ENCODE measurements around the gene HLA-DOA.

The HLA-DOA gene

GRCh38 chr6:33023536-33023935 is 14.1 kb upstream of the HLA-DOA start:
- Mint-ChIP-seq H3K4me1 (ENCODE audit: low read depth) (peaks cover 9% of the 10 kb centered on the region), H3K9me3 (no peaks in the 10 kb centered on the region), H3K27ac (no peak overlapping the region), H3K36me3 (ENCODE audit: low read depth) (no peaks in the 10 kb centered on the region), H3K27me3 (no peaks in the 10 kb centered on the region), H3K4me3 (no peak overlapping the region)
- no peak for DNase-seq

GRCh38 chr6:33021917-33022316 is 12.5 kb upstream of the HLA-DOA start:
- H3K36me3 Mint-ChIP-seq (ENCODE audit: low read depth): no peaks in the 10 kb centered on the region
- H3K9me3 Mint-ChIP-seq: no peaks in the 10 kb centered on the region
- no peak overlapping the region for H3K27ac Mint-ChIP-seq
- no peak overlapping the region for H3K4me3 Mint-ChIP-seq
- no peaks in the 10 kb centered on the region for H3K27me3 Mint-ChIP-seq
- no peak for DNase-seq
- peaks cover 4% of the 10 kb centered on the region for H3K4me1 Mint-ChIP-seq (ENCODE audit: low read depth)

- DNase-seq: no peak
- Mint-ChIP-seq H3K36me3 (ENCODE audit: low read depth) (no peaks in the 10 kb centered on the region), H3K27ac (no peak overlapping the region), H3K4me3 (no peak overlapping the region), H3K27me3 (peaks cover 4% of the 10 kb centered on the region), H3K4me1 (ENCODE audit: low read depth) (peaks cover 6% of the 10 kb centered on the region), H3K9me3 (no peaks in the 10 kb centered on the region)
These were observed 10.0 kb upstream of the HLA-DOA start for GRCh38 chr6:33019372-33019771.

- no peaks in the 10 kb centered on the region for H3K9me3 Mint-ChIP-seq
- peaks cover 6% of the 10 kb centered on the region for H3K4me1 Mint-ChIP-seq (ENCODE audit: low read depth)
- H3K27me3 Mint-ChIP-seq: peaks cover 4% of the 10 kb centered on the region
- no peak for DNase-seq
- H3K36me3 Mint-ChIP-seq (ENCODE audit: low read depth): no peaks in the 10 kb centered on the region
- H3K27ac Mint-ChIP-seq: no peak overlapping the region
- H3K4me3 Mint-ChIP-seq: no peak overlapping the region
These were observed 9.5 kb upstream of the HLA-DOA start for GRCh38 chr6:33018904-33019303.

- peaks cover 6% of the 10 kb centered on the region for H3K4me1 Mint-ChIP-seq (ENCODE audit: low read depth)
- H3K4me3 Mint-ChIP-seq: no peak overlapping the region
- no peak for DNase-seq
- H3K36me3 Mint-ChIP-seq (ENCODE audit: low read depth): no peaks in the 10 kb centered on the region
- H3K9me3 Mint-ChIP-seq: no peaks in the 10 kb centered on the region
- peaks cover 4% of the 10 kb centered on the region for H3K27me3 Mint-ChIP-seq
- no peak overlapping the region for H3K27ac Mint-ChIP-seq
These were observed 9.0 kb upstream of the HLA-DOA start for GRCh38 chr6:33018418-33018817.

GRCh38 chr6:33017694-33018353 is 8.4 kb upstream of the HLA-DOA start:
- no peak for DNase-seq
- Mint-ChIP-seq H3K9me3 (no peaks in the 10 kb centered on the region), H3K36me3 (ENCODE audit: low read depth) (no peaks in the 10 kb centered on the region), H3K4me3 (no peak overlapping the region), H3K4me1 (ENCODE audit: low read depth) (peaks cover 6% of the 10 kb centered on the region), H3K27me3 (peaks cover 4% of the 10 kb centered on the region), H3K27ac (no peak overlapping the region)

- no peak overlapping the region for H3K27ac Mint-ChIP-seq
- H3K27me3 Mint-ChIP-seq: peaks cover 4% of the 10 kb centered on the region
These were observed 7.6 kb upstream of the HLA-DOA start for GRCh38 chr6:33017018-33017417.

GRCh38 chr6:33015798-33016197 is 6.4 kb upstream of the HLA-DOA start:
- H3K9me3 Mint-ChIP-seq: no peaks in the 10 kb centered on the region
- DNase-seq: no peak
- no peak overlapping the region for H3K4me3 Mint-ChIP-seq
- H3K27ac Mint-ChIP-seq: no peak overlapping the region
- no peaks in the 10 kb centered on the region for H3K36me3 Mint-ChIP-seq (ENCODE audit: low read depth)
- peaks cover 4% of the 10 kb centered on the region for H3K27me3 Mint-ChIP-seq
- peaks cover 6% of the 10 kb centered on the region for H3K4me1 Mint-ChIP-seq (ENCODE audit: low read depth)

More at GRCh38 chr6:33017018-33017417, 7.6 kb upstream of the HLA-DOA start:
- DNase-seq: no peak
- Mint-ChIP-seq H3K4me3 (no peak overlapping the region), H3K36me3 (ENCODE audit: low read depth) (no peaks in the 10 kb centered on the region), H3K9me3 (no peaks in the 10 kb centered on the region), H3K4me1 (ENCODE audit: low read depth) (peaks cover 6% of the 10 kb centered on the region)

GRCh38 chr6:33014841-33015634 is 5.6 kb upstream of the HLA-DOA start:
- Mint-ChIP-seq H3K9me3 (no peaks in the 10 kb centered on the region), H3K4me3 (no peak overlapping the region), H3K4me1 (ENCODE audit: low read depth) (peaks cover 6% of the 10 kb centered on the region), H3K27me3 (peaks cover 4% of the 10 kb centered on the region), H3K36me3 (ENCODE audit: low read depth) (no peaks in the 10 kb centered on the region), H3K27ac (no peak overlapping the region)
- DNase-seq: no peak

GRCh38 chr6:33013608-33014007 is 4.2 kb upstream of the HLA-DOA start:
- peaks cover 6% of the 10 kb centered on the region for H3K27me3 Mint-ChIP-seq
- H3K36me3 Mint-ChIP-seq (ENCODE audit: low read depth): no peaks in the 10 kb centered on the region
- DNase-seq: no peak
- no peak overlapping the region for H3K27ac Mint-ChIP-seq
- no peak overlapping the region for H3K4me3 Mint-ChIP-seq
- peaks cover 10% of the 10 kb centered on the region for H3K4me1 Mint-ChIP-seq (ENCODE audit: low read depth)
- H3K9me3 Mint-ChIP-seq: no peaks in the 10 kb centered on the region

GRCh38 chr6:33010356-33010755 is 965 bp upstream of the HLA-DOA start:
- DNase-seq: no peak
- H3K9me3 Mint-ChIP-seq: no peaks in the 10 kb centered on the region

GRCh38 chr6:33007831-33008400 is 1.5 kb downstream of the HLA-DOA start:
- Mint-ChIP-seq H3K36me3 (ENCODE audit: low read depth) (no peaks in the 10 kb centered on the region), H3K27me3 (peaks cover 2% of the 10 kb centered on the region), H3K27ac (no peak overlapping the region), H3K4me1 (ENCODE audit: low read depth) (peaks cover 13% of the 10 kb centered on the region), H3K9me3 (no peaks in the 10 kb centered on the region), H3K4me3 (no peak overlapping the region)
- no peak for DNase-seq

More at GRCh38 chr6:33010356-33010755, 965 bp upstream of the HLA-DOA start:
- Mint-ChIP-seq H3K27me3 (peaks cover 2% of the 10 kb centered on the region), H3K4me1 (ENCODE audit: low read depth) (peaks cover 15% of the 10 kb centered on the region), H3K4me3 (no peak overlapping the region), H3K27ac (no peak overlapping the region), H3K36me3 (ENCODE audit: low read depth) (no peaks in the 10 kb centered on the region)

GRCh38 chr6:33004940-33005339 is 4.5 kb downstream of the HLA-DOA start:
- Mint-ChIP-seq H3K27ac (no peak overlapping the region), H3K27me3 (peaks cover 19% of the 10 kb centered on the region), H3K4me3 (no peak overlapping the region), H3K36me3 (ENCODE audit: low read depth) (no peaks in the 10 kb centered on the region), H3K9me3 (no peaks in the 10 kb centered on the region), H3K4me1 (ENCODE audit: low read depth) (peaks cover 19% of the 10 kb centered on the region)
- no peak for DNase-seq

GRCh38 chr6:33001685-33002084 is 7.7 kb downstream of the HLA-DOA start:
- peaks cover 24% of the 10 kb centered on the region for H3K27me3 Mint-ChIP-seq
- no peaks in the 10 kb centered on the region for H3K9me3 Mint-ChIP-seq
- no peak overlapping the region for H3K4me3 Mint-ChIP-seq
- no peak for DNase-seq
- no peaks in the 10 kb centered on the region for H3K36me3 Mint-ChIP-seq (ENCODE audit: low read depth)
- H3K4me1 Mint-ChIP-seq (ENCODE audit: low read depth): peaks cover 7% of the 10 kb centered on the region
- H3K27ac Mint-ChIP-seq: no peak overlapping the region

- Mint-ChIP-seq H3K9me3 (no peaks in the 10 kb centered on the region), H3K4me1 (ENCODE audit: low read depth) (peaks cover 7% of the 10 kb centered on the region), H3K27ac (no peak overlapping the region), H3K27me3 (peaks cover 30% of the 10 kb centered on the region), H3K36me3 (ENCODE audit: low read depth) (no peaks in the 10 kb centered on the region), H3K4me3 (no peak overlapping the region)
- DNase-seq: no peak
These were observed 9.3 kb downstream of the HLA-DOA start for GRCh38 chr6:33000055-33000454.

All from activated T-cell treated with anti-CD3 and anti-CD28 coated beads, Interleukin-2, amount 50 U/mL, for 24 hours (primary cell).